Hepatocyte (in vitro differentiated cells): ENCODE results near the gene CCL11. TPM values are rescaled to one million over a fixed set of nuclear protein-coding genes. Genes with fewer than 3 reads are reported as not detected.

Experiments used
- DNase-seq: peaks from one replicate; pipeline ENCODE4 v3.0.0-alpha.2; 2016; ENCODE audit warnings: low spot score
- H2AFZ ChIP-seq: fragments of 200-600 bp; sonication (generic); 2 replicates; pipeline ENCODE4 v1.6.0; 2016; ENCODE audit warnings: antibody characterized with exemption, mild to moderate bottlenecking
- H3K27ac ChIP-seq: fragments of 200-600 bp; sonication (generic); 2 replicates; pipeline ENCODE4 v1.5.1; 2016; ENCODE audit warnings: mild to moderate bottlenecking
- H3K27me3 ChIP-seq: fragments of 200-600 bp; sonication (generic); 2 replicates; pipeline ENCODE4 v1.6.1; 2016
- H3K36me3 ChIP-seq: fragments of 200-600 bp; sonication (generic); replicated peaks from 2 replicates; pipeline ENCODE4 v1.5.1; 2016; ENCODE audit warnings: low read depth; ENCODE audit not compliant: insufficient read depth
- H3K4me1 ChIP-seq: fragments of 200-600 bp; sonication (generic); 2 replicates; pipeline ENCODE4 v1.5.1; 2016; ENCODE audit warnings: mild to moderate bottlenecking, moderate library complexity; ENCODE audit not compliant: insufficient read depth
- H3K4me2 ChIP-seq: fragments of 200-600 bp; sonication (generic); 2 replicates; pipeline ENCODE4 v1.6.0; 2016
- H3K4me3 ChIP-seq: fragments of 200-600 bp; sonication (generic); 2 replicates; pipeline ENCODE4 v1.5.1; 2016; ENCODE audit warnings: mild to moderate bottlenecking
- H3K79me2 ChIP-seq: fragments of 200-600 bp; sonication (generic); 2 replicates; pipeline ENCODE4 v1.6.0; 2017; ENCODE audit warnings: mild to moderate bottlenecking
- H3K9me2 ChIP-seq: fragments of 200-600 bp; sonication (generic); replicated peaks from 2 replicates; pipeline ENCODE4 v1.6.0; 2017; ENCODE audit warnings: mild to moderate bottlenecking; ENCODE audit not compliant: insufficient read depth
- H3K9me3 ChIP-seq: fragments of 200-600 bp; sonication (generic); 2 replicates; pipeline ENCODE4 v1.5.1; 2016; ENCODE audit warnings: low read depth, mild to moderate bottlenecking
- H4K20me1 ChIP-seq: fragments of 200-600 bp; sonication (generic); 2 replicates; pipeline ENCODE4 v1.6.0; 2016; ENCODE audit warnings: mild to moderate bottlenecking; ENCODE audit not compliant: insufficient read depth, poor library complexity, severe bottlenecking
- EZH2 ChIP-seq: fragments of 200-600 bp; sonication (generic); IDR thresholded peaks from 2 replicates; pipeline ENCODE4 v1.6.1; 2016; ENCODE audit warnings: antibody characterized with exemption, mild to moderate bottlenecking, borderline replicate concordance
- EZH2phosphoT487 ChIP-seq: fragments of 200-600 bp; sonication (generic); IDR thresholded peaks from one replicate; pipeline ENCODE4 v1.6.1; 2018; ENCODE audit warnings: antibody characterized with exemption, mild to moderate bottlenecking, low read depth, moderate library complexity; ENCODE audit not compliant: unreplicated experiment, severe bottlenecking
- WGBS: methylation state at CpG from one replicate; pipeline ENCODE4 v1.1.6; 2016; ENCODE audit warnings: low lambda C conversion rate; ENCODE audit errors: missing lambda C conversion rate; 5-methylcytosine and 5-hydroxymethylcytosine counted together
- polyA plus RNA-seq: library from polyadenylated mRNA; unstranded; fragments of >200 nt; fragmentation: Nextera tagmentation; extraction: Ambion mirVana; gene quantifications from 2 replicates; pipeline ENCODE4 v1.2.1, GENCODE V29; 2016
- total RNA-seq: library from RNA; depleted of rRNA; stranded (reverse); fragments of >200 nt; gene quantifications from 2 replicates; pipeline ENCODE4 v1.2.3, GENCODE V29; 2014
- TF ChIP-seq, protein P1 (sequence below): fragments of 200-600 bp; sonication (generic); IDR thresholded peaks from 2 replicates; pipeline ENCODE4 v1.5.1; 2016; ENCODE audit warnings: antibody characterized with exemption, mild to moderate bottlenecking; ENCODE audit not compliant: poor library complexity

Gene CCL11
- total and polyA plus RNA-seq, 2 experiments from 2014 or later = 0.82 TPM; not detected in 1

DNA sequence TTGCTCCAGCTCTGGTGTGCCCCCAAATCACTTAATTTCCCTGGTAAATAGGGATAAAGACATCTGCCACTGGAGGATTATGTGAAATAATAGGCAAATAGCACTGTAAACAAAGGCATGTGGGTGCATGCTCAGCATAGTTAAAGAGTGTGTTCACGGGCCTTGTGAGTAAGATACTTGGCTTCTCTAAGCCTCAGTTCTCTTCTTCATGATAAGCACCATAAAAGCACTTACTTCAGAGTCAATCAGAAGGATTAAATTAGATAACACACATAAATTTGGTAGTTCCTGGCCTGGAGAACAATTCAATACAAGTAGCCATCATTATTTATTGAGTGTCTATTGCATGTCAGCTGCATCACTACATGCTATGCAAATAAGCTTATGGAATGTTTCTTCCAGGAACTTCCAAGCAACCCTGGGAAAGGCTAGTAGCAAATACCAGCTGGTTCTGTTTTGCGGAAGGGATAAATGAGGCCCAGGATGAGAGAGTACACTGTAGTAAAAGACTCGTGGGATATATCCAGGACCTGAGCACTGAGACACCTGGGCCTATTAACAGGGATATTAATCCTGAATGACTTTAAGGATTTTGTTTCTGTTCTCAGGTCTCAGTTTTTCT lies 14.5 kb downstream of the CCL11 start:
- Histone ChIP-seq H3K9me2 (no peaks in the 10 kb centered on the region), H4K20me1 (no peaks in the 10 kb centered on the region), H3K27me3 (no peaks in the 10 kb centered on the region), H3K36me3 (no peaks in the 10 kb centered on the region), H3K4me1 (no peaks in the 10 kb centered on the region), H3K27ac (no peak overlapping the region), H3K4me3 (no peak overlapping the region), H2AFZ (no peak overlapping the region), H3K79me2 (no peaks in the 10 kb centered on the region), H3K9me3 (no peaks in the 10 kb centered on the region), H3K4me2 (no peak overlapping the region)
- DNase-seq = no peak
- WGBS = 54% methylated on average over 3 of the region's 3 CpGs
- TF ChIP-seq EZH2 (no peak), EZH2phosphoT487 (no peak)
- TF ChIP-seq, protein P1, sequence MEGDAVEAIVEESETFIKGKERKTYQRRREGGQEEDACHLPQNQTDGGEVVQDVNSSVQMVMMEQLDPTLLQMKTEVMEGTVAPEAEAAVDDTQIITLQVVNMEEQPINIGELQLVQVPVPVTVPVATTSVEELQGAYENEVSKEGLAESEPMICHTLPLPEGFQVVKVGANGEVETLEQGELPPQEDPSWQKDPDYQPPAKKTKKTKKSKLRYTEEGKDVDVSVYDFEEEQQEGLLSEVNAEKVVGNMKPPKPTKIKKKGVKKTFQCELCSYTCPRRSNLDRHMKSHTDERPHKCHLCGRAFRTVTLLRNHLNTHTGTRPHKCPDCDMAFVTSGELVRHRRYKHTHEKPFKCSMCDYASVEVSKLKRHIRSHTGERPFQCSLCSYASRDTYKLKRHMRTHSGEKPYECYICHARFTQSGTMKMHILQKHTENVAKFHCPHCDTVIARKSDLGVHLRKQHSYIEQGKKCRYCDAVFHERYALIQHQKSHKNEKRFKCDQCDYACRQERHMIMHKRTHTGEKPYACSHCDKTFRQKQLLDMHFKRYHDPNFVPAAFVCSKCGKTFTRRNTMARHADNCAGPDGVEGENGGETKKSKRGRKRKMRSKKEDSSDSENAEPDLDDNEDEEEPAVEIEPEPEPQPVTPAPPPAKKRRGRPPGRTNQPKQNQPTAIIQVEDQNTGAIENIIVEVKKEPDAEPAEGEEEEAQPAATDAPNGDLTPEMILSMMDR = no peak

DNA sequence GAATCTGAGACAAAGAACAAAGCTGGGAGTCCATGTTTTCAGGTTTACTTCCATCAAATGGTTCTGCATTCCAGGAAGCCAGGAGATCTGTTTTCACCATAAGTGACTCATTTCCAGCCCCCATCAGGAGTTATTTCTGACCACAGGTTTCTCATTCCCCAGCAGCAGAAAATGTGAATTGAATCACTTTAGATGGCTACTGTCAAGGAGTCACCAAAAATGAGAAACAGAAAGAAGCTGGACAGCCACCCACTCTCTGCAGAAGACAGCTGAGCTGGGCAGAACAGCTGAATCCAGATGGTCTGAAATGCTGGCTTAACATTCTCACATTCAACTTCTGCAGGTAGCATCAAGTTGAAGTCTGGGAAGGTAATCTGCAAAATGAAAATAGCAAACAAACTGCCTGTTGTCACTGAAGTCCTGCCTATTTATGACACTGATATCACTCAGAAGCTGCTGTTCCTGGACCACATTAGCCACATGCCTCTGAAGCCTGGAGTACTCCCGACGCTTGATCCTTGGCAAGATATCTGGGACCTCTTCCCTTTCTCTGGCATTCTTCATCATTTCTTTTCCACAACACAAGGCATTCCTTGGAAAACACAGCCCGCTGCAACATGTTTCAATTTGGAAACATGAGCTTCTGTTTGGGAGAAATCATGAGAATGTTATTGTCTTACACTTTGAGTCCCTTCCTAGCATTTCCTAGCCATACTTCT lies 15.3 kb downstream of the CCL11 start:
- Histone ChIP-seq H3K4me1 (no peaks in the 10 kb centered on the region), H3K4me2 (no peak overlapping the region), H2AFZ (no peak overlapping the region), H3K27me3 (no peaks in the 10 kb centered on the region), H3K79me2 (no peaks in the 10 kb centered on the region), H3K9me3 (no peaks in the 10 kb centered on the region), H3K36me3 (no peaks in the 10 kb centered on the region), H3K4me3 (no peak overlapping the region), H3K27ac (no peak overlapping the region), H3K9me2 (no peaks in the 10 kb centered on the region), H4K20me1 (no peaks in the 10 kb centered on the region)
- no peak for TF ChIP-seq EZH2
- TF ChIP-seq, protein P1 = no peak
- TF ChIP-seq EZH2phosphoT487 = no peak
- no peak for DNase-seq
- WGBS = 63% methylated on average over 3 of the region's 3 CpGs

DNA sequence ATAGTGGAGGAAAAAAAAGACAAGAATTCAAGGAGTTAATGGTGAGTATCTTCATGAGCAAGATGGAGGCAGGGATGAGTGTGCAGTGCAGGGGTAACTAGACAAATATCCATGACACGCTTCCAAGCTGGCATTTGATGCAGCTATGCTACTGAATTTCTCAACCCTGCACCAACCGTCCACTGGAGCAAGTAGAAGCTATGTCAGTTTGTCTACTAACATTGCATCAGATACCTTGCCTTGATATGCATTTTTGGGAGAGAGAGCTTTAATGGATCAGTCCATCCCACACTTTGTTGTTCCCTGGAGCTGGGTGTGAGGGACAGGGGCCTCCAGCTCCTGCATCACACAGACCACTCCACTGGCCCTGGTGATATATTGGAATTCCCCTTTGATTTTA lies 16.4 kb downstream of the CCL11 start:
- no peak for DNase-seq
- TF ChIP-seq EZH2phosphoT487 (no peak), EZH2 (no peak)
- TF ChIP-seq, protein P1 = no peak
- Histone ChIP-seq H3K4me3 (no peak overlapping the region), H3K9me2 (no peaks in the 10 kb centered on the region), H3K4me1 (no peaks in the 10 kb centered on the region), H3K4me2 (no peak overlapping the region), H3K79me2 (no peaks in the 10 kb centered on the region), H3K9me3 (no peaks in the 10 kb centered on the region), H3K27me3 (no peaks in the 10 kb centered on the region), H2AFZ (no peak overlapping the region), H3K27ac (no peak overlapping the region), H4K20me1 (no peaks in the 10 kb centered on the region), H3K36me3 (no peaks in the 10 kb centered on the region)
- WGBS = 96% methylated on average over 2 of the region's 2 CpGs
